ENCODE results near the gene RAB27A.
"Not testable (repeated sequence)": the region's sequence is repeated elsewhere in the genome, so short reads cannot be mapped to it uniquely, and the experiment has no call there.

Gene RAB27A

DNA sequence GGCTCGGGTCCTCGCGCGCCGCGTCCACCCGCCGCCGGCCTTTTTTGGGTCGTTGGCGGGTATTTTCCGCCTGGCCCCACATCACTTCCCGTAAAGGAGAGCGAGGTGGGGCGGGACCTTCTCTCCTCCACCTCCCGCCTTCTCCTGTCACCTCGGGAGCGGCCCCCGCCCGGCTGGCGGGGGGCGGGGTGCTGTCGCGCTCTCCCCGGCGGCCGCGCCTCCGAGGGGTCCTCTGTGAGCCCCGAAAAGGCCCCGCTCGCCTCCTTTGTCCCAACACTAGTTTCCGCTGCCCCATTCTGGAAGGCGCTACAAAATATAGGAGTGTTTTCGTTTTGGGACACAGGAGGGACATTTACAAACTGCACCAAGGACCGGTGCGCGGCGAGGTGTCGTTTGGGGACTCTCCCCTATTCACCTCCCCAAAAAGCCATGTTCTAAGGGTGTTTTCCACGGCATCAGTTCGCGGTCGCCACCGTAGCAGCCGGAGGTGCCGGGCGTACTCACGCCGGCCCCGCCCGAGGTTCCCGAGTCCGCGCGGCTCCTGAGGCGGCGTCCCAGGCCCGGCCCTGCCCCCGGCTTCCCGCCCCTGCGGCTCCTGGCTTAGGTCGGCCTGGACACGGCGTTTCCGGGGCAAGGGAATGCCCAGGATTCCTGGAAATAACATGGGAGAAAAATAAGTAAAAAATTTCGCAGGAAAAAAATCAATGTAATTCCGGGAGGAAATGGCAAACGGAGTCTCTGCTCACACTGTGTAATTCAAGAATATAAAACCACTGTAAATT, at the start of gene RAB27A:
TSS of gene RAB27A (minus strand) at position 68 of the 782 bp plus-strand sequence. CDS start 54,879 bp downstream, outside the sequence.
- peak; percentile 78 to 83 for DNase-seq

- DNase-seq, result no peak
Observed at GRCh38 chr15:55337160-55337559, 47.5 kb upstream of the RAB27A start.

DNA sequence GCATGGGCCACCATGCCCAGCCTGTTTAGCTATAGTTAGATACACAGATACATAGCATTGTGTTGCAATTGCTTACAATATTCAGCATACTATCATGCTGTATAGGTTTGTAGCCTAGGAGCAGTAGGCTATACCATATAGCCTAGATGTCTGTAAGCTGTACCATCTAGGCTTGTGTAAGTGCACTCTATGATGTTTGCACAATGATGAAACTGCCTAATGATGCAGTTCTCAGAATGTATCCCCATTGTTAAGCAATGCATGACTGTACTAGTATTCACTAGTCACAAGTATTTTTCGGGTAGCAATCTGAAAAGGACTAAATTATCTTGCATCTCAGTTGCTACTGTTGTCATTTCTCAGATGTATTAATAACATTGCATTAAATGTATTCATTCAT, 45.4 kb upstream of the RAB27A start:
- no peak for DNase-seq

- DNase-seq, result no peak
Observed at GRCh38 chr15:55334371-55334770, 44.8 kb upstream of the RAB27A start.

DNA sequence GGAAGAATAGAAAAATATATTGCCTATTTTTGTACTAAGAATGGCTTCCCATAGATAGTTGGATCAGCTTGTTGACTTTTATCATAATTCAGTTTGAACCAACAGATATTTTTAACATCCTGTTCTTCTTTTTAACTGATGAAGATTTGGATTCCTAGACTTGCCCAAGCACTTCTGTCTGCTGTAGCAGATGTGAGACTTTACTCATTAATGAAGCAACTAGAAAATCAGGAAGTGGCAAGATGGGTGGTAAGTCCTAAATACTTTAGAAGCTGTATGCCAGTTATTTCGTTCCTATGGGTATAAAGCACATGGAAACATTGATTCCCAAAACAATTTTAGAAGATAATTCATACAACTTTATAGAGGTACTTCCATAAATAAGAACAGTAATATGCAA, 37.8 kb upstream of the RAB27A start:
- DNase-seq, result no peak

DNA sequence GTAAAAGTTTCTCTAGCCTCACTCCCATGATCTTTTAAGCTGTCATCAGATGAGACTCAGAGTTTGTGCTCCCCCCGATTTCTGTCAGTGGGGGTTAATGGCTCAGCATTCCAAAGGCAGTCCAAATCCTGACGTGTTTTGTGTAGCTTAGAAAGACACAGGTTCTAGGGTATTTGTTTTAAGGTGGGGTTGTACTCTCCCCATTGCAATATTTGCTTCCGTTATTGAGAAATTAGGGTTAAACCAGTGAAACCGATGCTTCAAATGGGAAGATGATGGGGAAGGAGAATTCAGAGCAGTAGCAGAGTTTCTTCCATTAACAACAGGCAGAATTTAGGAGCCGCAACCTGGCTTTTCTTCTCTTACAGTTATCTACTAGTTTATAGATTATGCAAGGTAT, 32.9 kb upstream of the RAB27A start:
- DNase-seq, result no peak

DNA sequence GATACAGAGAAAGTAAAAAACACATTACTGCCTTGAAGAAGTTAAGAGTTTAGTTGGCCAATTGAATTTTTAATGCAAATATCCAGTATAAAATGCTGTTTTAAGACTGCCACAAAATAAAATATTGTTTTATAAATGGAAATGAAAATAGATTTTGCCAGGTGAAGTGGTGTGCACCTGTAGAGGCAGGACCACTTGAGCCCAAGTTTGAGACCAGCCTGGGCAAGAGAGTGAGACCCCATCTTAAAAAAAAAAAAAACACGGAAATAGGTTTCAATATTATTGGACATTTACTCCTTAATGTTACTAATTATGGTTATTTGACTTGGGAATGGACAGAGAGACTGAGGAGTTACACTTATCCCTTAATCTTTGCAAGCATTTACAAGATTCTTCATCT, 31.4 kb upstream of the RAB27A start:
- DNase-seq, result no peak

DNA sequence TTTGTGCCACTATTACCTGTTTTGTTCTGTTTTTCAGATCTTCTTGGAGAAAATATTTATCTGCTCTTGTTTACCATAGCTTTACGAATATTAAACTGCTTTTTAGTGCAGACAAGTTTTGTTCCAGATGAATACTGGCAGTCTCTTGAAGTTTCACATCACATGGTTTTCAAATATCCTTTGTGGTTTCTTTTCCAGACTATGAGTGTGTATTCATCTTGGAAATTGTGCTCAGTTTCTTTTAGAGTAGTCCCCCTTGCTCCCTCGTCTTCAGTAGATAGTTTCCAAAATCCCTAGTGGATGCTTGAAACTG, 30.6 kb upstream of the RAB27A start:
- DNase-seq, result peak in 1 of 2 donors; percentile 2

DNA sequence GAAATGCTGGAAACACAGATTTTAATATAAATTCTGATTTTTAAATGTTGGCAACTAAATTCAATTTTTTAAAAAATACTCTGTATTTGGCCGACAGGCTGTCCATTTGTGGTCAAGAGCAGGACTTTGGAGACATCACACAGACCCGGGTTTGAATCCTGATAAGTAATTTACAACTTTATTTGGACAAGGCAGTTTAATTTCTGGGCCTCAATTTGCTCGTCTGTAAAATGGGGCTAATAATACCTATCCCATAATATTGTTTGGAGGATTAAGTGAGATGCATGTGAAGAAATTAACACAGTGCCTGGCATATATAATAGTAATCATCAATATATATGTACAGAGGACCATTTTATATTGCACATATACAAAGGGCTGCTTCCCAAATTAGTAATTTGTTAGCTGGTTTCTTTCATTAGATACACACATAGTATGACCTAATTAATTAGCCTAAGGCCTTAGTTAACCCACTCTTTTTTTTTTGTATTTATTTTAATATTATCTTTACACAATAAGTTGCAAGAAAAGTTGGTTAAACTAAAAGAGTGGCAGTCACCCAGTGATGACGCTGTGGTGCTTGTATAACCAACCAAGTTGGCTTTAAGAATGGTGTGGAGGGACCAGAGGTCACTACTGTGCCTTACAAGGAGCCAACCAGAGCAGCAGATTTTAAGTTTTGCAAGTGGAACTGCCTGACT, 30.1 kb upstream of the RAB27A start:
- DNase-seq, result peak in 1 of 2 donors; percentile 8

DNA sequence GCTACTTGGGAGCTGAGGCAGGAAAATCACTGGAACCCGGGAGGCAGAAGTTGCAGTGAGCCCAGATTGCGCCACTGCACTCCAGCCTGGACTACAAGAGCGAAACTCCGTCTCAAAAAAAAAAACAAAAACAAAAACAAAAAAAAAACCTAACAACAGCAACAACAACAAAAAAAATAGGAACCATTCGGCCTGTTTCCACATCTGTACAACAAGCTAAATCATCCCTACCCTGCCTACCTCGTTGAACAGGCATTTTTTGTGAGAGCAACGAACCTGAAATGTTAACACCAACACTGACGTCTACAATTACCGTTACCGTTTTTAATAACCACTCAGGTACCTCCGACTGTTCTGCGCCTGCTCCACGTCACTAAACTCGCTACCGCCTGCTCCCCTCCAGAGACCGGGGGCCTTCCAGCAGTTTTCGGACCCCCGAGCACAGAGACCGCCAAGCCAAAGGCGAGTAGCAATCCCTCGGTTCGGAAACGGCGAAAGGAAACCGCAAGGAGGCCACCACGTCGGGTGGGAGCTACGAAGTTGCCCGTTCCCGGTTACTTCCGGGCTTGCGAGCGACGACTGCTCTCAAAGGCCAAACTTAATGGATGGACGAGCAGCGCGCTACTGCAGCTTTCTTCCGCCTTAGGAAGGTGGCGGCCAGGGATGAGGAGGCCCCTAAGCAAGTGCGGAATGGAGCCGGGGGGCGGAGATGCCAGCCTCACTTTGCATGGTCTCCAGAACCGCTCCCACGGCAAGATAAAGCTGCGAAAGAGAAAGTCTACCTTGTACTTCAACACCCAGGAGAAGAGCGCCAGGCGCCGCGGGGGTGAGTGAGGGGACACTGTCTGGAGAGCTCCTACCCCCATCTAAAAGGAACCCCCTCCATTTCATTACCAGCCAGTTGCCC, 29.2 kb upstream of the RAB27A start, which contains the start of the genes PIGB and PIGBOS1:
TSS of gene PIGB (plus strand) at position 635 of the 907 bp plus-strand sequence. CDS start at position 664, 29 bp downstream.
TSS of gene PIGBOS1 (minus strand) at position 536 of the 907 bp plus-strand sequence. CDS start 1,331 bp downstream, outside the sequence.
- peak; percentile 86 to 88 for DNase-seq

GRCh38 chr15:55302801-55303200, 13.2 kb upstream of the RAB27A start:
- DNase-seq, result not testable (repeated sequence)

- no peak for DNase-seq
Observed at GRCh38 chr15:55297315-55297714, 7.7 kb upstream of the RAB27A start.

- DNase-seq, result peak; percentile 87 to 88
Observed at GRCh38 chr15:55290528-55291057, 980 bp upstream of the RAB27A start.

- DNase-seq, result peak; percentile 33 to 48
Observed at GRCh38 chr15:55289011-55289745, 435 bp downstream of the RAB27A start.

DNA sequence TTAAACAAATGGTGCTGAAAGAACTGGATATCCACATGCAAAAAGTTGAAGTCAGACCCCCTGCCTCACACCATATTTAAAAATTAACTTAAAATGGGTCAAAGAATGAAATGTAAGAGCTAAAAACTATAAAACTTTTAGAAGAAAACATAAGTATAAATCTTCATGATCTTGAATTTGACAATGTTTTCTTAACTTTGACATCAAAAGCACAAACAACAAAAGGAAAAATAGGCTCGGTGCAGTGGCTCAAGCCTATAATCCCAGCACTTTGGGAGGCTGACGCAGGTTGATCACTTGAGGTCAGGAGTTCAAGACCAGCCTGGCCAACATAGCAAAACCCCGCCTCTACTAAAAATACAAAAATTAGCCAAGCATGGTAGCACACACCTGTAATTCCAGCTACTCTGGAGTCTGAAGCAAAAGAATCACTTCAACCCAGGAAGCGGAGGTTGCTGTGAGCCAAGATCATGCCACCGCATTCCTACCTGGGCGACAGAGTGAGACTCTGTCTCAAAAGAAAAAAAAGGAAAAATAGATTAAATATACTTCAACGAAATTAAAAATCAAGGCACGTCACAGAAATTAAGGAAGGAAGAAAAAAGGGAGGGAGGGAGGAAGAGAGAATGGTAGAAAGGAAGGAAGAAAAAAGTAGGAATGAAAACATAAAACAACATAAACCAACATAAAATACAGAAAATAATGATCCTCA, 1.5 kb downstream of the RAB27A start:
- no peak for DNase-seq

GRCh38 chr15:55286442-55287189, 3.0 kb downstream of the RAB27A start:
- not testable (repeated sequence) for DNase-seq

GRCh38 chr15:55284426-55284825, 5.2 kb downstream of the RAB27A start:
- DNase-seq, result no peak

DNA sequence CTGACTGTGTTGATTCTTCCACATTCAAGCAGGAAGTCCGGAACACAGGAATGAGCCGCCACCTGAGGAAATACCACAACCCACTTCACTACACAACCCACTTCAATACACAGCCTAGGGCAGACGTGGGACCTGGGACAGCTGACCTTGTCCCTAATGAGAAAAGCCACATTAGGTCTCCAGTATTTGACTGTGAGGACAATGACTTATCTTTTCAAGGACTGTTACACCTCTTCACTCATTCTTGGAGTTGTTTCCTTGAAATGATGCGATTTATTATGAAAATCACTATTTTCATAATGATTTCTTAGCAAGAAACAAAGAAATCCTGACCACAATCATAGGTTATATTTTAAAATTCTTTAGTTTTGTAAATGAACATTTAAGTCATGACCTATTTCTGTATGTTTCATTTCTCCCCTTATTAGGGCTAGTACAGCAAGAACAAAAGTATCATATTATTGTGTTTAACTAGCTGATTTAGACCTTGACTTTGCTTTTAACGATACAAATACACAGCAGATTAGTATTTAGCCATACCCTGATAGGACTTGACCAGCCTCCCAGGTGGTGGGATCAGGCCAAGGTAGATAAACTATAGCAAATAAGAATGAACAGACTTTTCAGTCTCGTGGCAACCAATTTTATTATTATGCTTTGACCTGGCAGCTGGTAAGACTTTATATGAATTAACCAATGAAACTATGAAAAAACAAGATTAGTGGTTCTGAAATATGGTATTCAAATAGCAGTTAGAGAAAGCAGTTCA, 6.0 kb downstream of the RAB27A start:
- DNase-seq, result no peak

GRCh38 chr15:55282284-55282833, 7.3 kb downstream of the RAB27A start:
- DNase-seq, result peak in 1 of 2 donors; percentile 55

Measured in CD4-positive, alpha-beta T cell treated with Interleukin-4 for 1 hour (primary cell).